GM12801 (cell line): ENCODE data around the gene CLK2.

Source experiments
- CTCF ChIP-seq: IDR thresholded peaks from one replicate; pipeline ENCODE4 v1.5.1; 2011; ENCODE audit warnings: control low read depth; ENCODE audit not compliant: insufficient read length; ENCODE audit errors: extremely low read depth

CLK2 gene

DNA sequence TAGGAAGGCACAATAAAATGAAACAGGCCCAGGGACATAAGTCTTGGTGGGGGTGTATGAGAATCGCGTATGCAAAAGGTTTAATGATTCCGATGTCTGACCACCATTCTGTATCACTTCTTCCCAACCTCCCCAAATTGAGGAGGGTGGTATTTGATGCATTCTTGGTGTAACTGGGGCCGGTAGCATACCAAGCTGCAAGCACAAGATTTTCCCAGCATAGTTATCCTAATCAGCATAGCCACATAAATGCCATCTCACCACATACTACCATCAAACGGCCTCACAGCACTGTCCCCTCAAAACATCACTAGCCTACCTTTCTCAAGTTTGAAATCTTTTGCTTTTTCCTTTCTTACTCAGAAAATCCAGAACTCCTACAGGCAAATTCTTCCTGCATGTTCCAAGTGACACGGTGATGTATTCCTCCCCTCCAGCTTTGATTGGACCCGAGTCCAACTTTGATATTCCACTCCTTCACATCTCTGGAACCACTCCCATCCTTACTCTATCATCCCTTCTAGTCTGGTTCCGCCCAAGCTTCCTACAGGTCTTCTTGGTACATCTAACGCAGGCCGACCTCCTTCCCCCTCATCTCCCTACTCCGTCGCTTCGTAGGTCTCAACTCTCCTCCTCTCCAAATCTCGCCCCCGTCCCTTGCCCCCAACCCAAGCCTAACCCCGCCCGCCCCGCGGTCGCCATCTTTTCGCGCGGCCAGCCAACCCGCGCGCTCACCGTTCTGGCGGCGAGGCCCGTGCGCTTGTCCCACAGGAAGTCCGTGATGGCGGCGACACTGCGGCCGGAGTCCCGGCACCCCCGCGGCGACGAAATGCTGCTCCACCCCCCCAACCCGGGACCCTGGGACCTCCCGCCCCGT, 600 bp downstream of the CLK2 start:
- no peak for TF ChIP-seq CTCF

DNA sequence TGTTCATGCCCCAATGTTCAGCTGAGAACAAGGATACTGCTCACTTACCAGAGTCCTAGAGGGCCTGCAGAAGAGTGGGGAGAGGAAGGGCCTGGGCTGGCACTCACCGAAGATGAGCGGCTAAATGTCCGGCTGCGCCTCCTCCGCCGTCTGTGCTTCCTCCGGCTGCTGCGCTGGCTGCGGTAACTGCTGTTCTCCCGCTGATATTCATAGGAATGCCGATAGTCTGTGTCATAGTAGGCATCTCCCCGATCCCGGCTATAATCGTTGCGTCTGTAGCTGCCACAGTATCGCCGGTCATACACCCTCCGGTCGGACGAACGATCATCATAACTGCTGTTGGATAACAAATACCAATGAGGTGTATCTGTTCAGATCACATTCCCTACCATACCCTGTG, 3.9 kb downstream of the CLK2 start:
- TF ChIP-seq CTCF, result no peak

DNA sequence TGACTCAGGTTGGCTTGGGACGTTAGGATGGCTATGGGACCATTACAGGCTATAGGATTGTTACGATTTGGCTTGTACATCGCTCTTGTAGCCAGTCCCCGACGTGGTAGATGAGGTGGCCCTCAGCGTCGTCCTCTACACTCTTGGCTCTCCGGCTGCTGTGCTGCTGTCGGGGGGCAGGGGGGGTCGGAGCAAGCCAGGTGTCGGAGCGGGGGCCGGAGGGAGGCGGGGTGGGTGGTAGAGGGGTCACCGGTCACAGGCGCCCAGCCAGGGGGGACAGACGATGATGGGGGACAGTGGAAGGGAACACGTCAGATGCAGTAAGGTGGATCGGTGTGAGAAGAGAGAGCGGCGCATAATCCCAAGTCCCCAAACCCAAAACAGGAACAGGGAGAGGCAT, 4.7 kb downstream of the CLK2 start:
- TF ChIP-seq CTCF, result no peak

- no peak for TF ChIP-seq CTCF
Measured at GRCh38 chr1:155267373-155267772, 5.9 kb downstream of the CLK2 start.

DNA sequence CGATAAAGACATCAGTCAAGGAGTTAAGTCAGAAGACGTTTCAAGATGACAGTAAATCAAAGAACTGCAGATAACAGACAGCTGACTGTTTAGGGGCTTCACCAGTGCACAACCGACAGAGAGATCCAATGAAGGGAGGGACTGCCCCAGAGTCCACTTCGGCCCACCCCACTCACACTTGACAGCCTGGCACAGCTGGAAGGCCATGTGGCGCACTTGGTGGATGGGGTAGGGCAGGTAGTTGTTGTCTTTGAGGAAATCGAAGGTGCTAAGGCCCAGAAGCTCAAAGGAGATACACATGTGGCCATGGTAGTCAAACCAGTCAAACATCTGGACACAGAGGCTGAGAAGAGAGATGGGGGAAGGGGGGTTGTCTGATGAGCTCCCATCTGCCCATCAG, 6.8 kb downstream of the CLK2 start:
- TF ChIP-seq CTCF, result no peak

- no peak for TF ChIP-seq CTCF
Measured at GRCh38 chr1:155263067-155263466, 10.2 kb downstream of the CLK2 start.

GRCh38 chr1:155261852-155262673, 11.2 kb downstream of the CLK2 start, which contains the start of gene SCAMP3:
Gene SCAMP3 (minus strand): TSS chr1:155262360. CDS start chr1:155262151, 209 bp downstream.
- no peak for TF ChIP-seq CTCF
